Left lung (tissue), 10 donors: ENCODE data around the gene C17orf78. TPM values are rescaled to one million over a fixed set of nuclear protein-coding genes. Genes with fewer than 3 reads are reported as not detected.
"Not testable (repeated sequence)": the region's sequence is repeated elsewhere in the genome, so short reads cannot be mapped to it uniquely, and the experiment has no call there.

ENCODE experiments used
- ATAC-seq: fragments of 200-7000 bp; cut with Tn5 transposase; one replicate; pipeline ENCODE4 v1.9.1; 2020; ENCODE audit warnings: moderate library complexity
- DNase-seq, 4 donors: peaks; one replicate each; pipeline ENCODE4 v3.0.0-alpha.2; 2013 to 2020
- H3K27ac ChIP-seq, 2 donors: fragments of 200-600 bp; sonication (generic) in 1 of 2; one replicate each; pipeline versions ENCODE4 v1.5.0 to v1.8.0; 2020 to 2021
- H3K27me3 ChIP-seq, 2 donors: fragments of 200-600 bp; sonication (generic) in 1 of 2; one replicate each; pipeline versions ENCODE4 v1.5.0 to v1.8.0; 2020 to 2021
- H3K36me3 ChIP-seq, 2 donors: fragments of 200-600 bp; sonication (generic) in 1 of 2; one replicate each; pipeline versions ENCODE4 v1.5.0 to v1.8.0; 2020 to 2021
- H3K4me1 ChIP-seq, 2 donors: fragments of 200-600 bp; one replicate each; pipeline ENCODE4 v1.8.0; 2021
- H3K4me3 ChIP-seq, 2 donors: fragments of 200-600 bp; sonication (generic) in 1 of 2; one replicate each; pipeline versions ENCODE4 v1.5.0 to v1.8.0; 2020 to 2021; ENCODE audit warnings: mild to moderate bottlenecking in 1 of 2
- H3K9me3 ChIP-seq, 2 donors: fragments of 200-600 bp; sonication (generic) in 1 of 2; one replicate each; pipeline versions ENCODE4 v1.5.0 to v1.8.0; 2020 to 2021
- CTCF ChIP-seq, 2 donors: fragments of 200-600 bp; sonication (generic) in 1 of 2; IDR thresholded peaks; one replicate each; pipeline versions ENCODE4 v1.5.0 to v1.8.0; 2021; ENCODE audit warnings: antibody characterized with exemption in 2 of 2
- intact Hi-C, 2 donors: fragments of 100-400 bp; cut with DNase I; formaldehyde crosslinking; loops; one replicate each; pipeline versions ENCODE4 v1.11.2 to v1.14.2; 2022
- polyA plus RNA-seq, 6 donors: library from polyadenylated mRNA; unstranded; fragments of 120-200 nt; gene quantifications; one replicate each; pipeline ENCODE4 v1.2.1, GENCODE V29; 2013; ENCODE audit not compliant: insufficient read length in 6 of 6
- total RNA-seq, 2 donors: library from RNA; stranded (reverse); fragmentation: NEBNext Ultra II Directional; extraction: Animal tissue kit (Norgen Biotek cat#: 25700); gene quantifications; one replicate each; pipeline ENCODE4 v1.2.1, GENCODE V29; 2021
- donor health status: DM: no; HTN: yes; CAD: no.
- donor health status: DM: no; HTN: no; CAD: no.

The C17orf78 gene
- total and polyA plus RNA-seq, 8 donors: 0.21 to 0.58 (median 0.35) TPM; not detected in 2

- H3K9me3 ChIP-seq: no peaks in the 10 kb centered on the region
- H3K4me3 ChIP-seq: no peak overlapping the region
- no peak for DNase-seq
- peaks cover 0 to 73% of the 10 kb centered on the region in 2 donors for H3K36me3 ChIP-seq
- intact Hi-C loops: no loop called here
- ATAC-seq: no peak
- no peak overlapping the region for H3K27ac ChIP-seq
- no peaks in the 10 kb centered on the region for H3K4me1 ChIP-seq
- TF ChIP-seq CTCF (IDR thresholded peaks at IDR 0.05): no peak
- no peaks in the 10 kb centered on the region for H3K27me3 ChIP-seq
Observed at GRCh38 chr17:37432671-37433070, 56.9 kb downstream of the C17orf78 start.

GRCh38 chr17:37438141-37438540 is 62.4 kb downstream of the C17orf78 start:
- Histone ChIP-seq H3K27me3 (no peaks in the 10 kb centered on the region), H3K4me3 (no peak overlapping the region), H3K9me3 (no peaks in the 10 kb centered on the region), H3K27ac (no peak overlapping the region), H3K4me1 (no peaks in the 10 kb centered on the region), H3K36me3 (peaks cover 0 to 91% of the 10 kb centered on the region in 2 donors)
- intact Hi-C loops: no loop called here
- TF ChIP-seq CTCF (IDR thresholded peaks at IDR 0.05): no peak
- ATAC-seq (no peak), DNase-seq (no peak)

GRCh38 chr17:37440424-37440823 is 64.6 kb downstream of the C17orf78 start:
- no peak for ATAC-seq
- TF ChIP-seq CTCF (IDR thresholded peaks at IDR 0.05): no peak
- no peak for DNase-seq
- Histone ChIP-seq H3K27me3 (no peaks in the 10 kb centered on the region), H3K4me3 (no peak overlapping the region), H3K36me3 (peaks cover 0 to 91% of the 10 kb centered on the region in 2 donors), H3K9me3 (no peaks in the 10 kb centered on the region), H3K4me1 (no peaks in the 10 kb centered on the region), H3K27ac (no peak overlapping the region)
- intact Hi-C loops: no loop called here

GRCh38 chr17:37441369-37442014 is 65.7 kb downstream of the C17orf78 start:
- H3K4me1 ChIP-seq, H3K27me3 ChIP-seq, ATAC-seq, H3K9me3 ChIP-seq, H3K4me3 ChIP-seq, DNase-seq, H3K27ac ChIP-seq, intact Hi-C loops: not testable (repeated sequence)
- peaks cover 0 to 90% of the 10 kb centered on the region in 2 donors for H3K36me3 ChIP-seq

Other genes with a start within 250 kb of the C17orf78 start
- gene ACACA, start 30.9 kb downstream of the C17orf78 start, total RNA-seq: 100 to 1,000 TPM; 122 to 128 TPM
- gene ACACA, start 30.9 kb downstream of the C17orf78 start, polyA plus RNA-seq: 10 to 100 TPM; 43.6 to 60.9 (median 51.4) TPM
- 10 to 100 TPM; 16.3 to 17.9 TPM for gene TADA2A, start 30.9 kb downstream of the C17orf78 start, total RNA-seq
- gene TADA2A, start 30.9 kb downstream of the C17orf78 start, polyA plus RNA-seq: 10 to 100 TPM; 28.1 to 34.7 (median 29.3) TPM
- 10 to 100 TPM; 11.6 to 14.9 TPM for gene DUSP14, start 113.9 kb downstream of the C17orf78 start, total RNA-seq
- 10 to 100 TPM in 1 of 6 donors, 1 to 10 TPM in 5; 6.4 to 10.6 (median 7.9) TPM for gene DUSP14, start 113.9 kb downstream of the C17orf78 start, polyA plus RNA-seq
- gene SYNRG, start 233.4 kb downstream of the C17orf78 start, total RNA-seq: 10 to 100 TPM; 38.6 to 41.2 TPM
- 10 to 100 TPM; 37.1 to 48.4 (median 44.1) TPM for gene SYNRG, start 233.4 kb downstream of the C17orf78 start, polyA plus RNA-seq